Forelimb muscle (tissue), 1 donor: Measurements from ENCODE around the gene SLC37A4. TPM values are rescaled to one million over a fixed set of nuclear protein-coding genes. Genes with fewer than 3 reads are reported as not detected.
A peak's percentile ranks its signal among the peaks of the same experiment; 100 is the strongest.
"Not testable (repeated sequence)": the region's sequence is repeated elsewhere in the genome, so short reads cannot be mapped to it uniquely, and the experiment has no call there.

Experiments used
- DNase-seq: peaks from one replicate; pipeline ENCODE4 v3.0.0-alpha.2; 2013; ENCODE audit warnings: low read depth
- polyA plus RNA-seq: library from polyadenylated mRNA; unstranded; fragments of 120-200 nt; gene quantifications from one replicate; pipeline ENCODE4 v1.2.1, GENCODE V29; 2013; ENCODE audit not compliant: insufficient read length

The SLC37A4 gene
- polyA plus RNA-seq, 1 donor: 11.7 TPM

- DNase-seq: not testable (repeated sequence)
These were observed 13.3 kb downstream of the SLC37A4 start for GRCh38 chr11:119017377-119017776.

GRCh38 chr11:119016216-119017009 lies 14.3 kb downstream of the SLC37A4 start:
- DNase-seq: no peak

- no peak for DNase-seq
These were observed 15.5 kb downstream of the SLC37A4 start for GRCh38 chr11:119015054-119015611.

- DNase-seq: no peak
These were observed 16.3 kb downstream of the SLC37A4 start for GRCh38 chr11:119014209-119014924.

- no peak for DNase-seq
These were observed 18.0 kb downstream of the SLC37A4 start for GRCh38 chr11:119012629-119013170.

GRCh38 chr11:119011476-119012053 lies 19.1 kb downstream of the SLC37A4 start:
- DNase-seq: no peak

- DNase-seq: no peak
These were observed 24.0 kb downstream of the SLC37A4 start for GRCh38 chr11:119006656-119007055.

- DNase-seq: no peak
These were observed 29.8 kb downstream of the SLC37A4 start for GRCh38 chr11:119000906-119001305.

GRCh38 chr11:118998822-118999221 lies 31.9 kb downstream of the SLC37A4 start:
- no peak for DNase-seq

- no peak for DNase-seq
These were observed 32.3 kb downstream of the SLC37A4 start for GRCh38 chr11:118998388-118998717.

- DNase-seq: peak; percentile 74
These were observed 32.9 kb downstream of the SLC37A4 start, which contains the start of gene CENATAC for GRCh38 chr11:118997627-118998387. Gene CENATAC (plus strand): TSS chr11:118998138. CDS start chr11:118998198, 60 bp downstream.

GRCh38 chr11:118996926-118997626 lies 33.6 kb downstream of the SLC37A4 start:
- no peak for DNase-seq

GRCh38 chr11:118991486-118992038 lies 39.1 kb downstream of the SLC37A4 start:
- DNase-seq: not testable (repeated sequence)

- no peak for DNase-seq
These were observed 42.4 kb downstream of the SLC37A4 start for GRCh38 chr11:118988280-118988679.

GRCh38 chr11:118984825-118985224 lies 45.9 kb downstream of the SLC37A4 start:
- DNase-seq: no peak

GRCh38 chr11:118984337-118984736 lies 46.3 kb downstream of the SLC37A4 start:
- DNase-seq: not testable (repeated sequence)

- DNase-seq: no peak
These were observed 50.3 kb downstream of the SLC37A4 start for GRCh38 chr11:118980191-118980881.

- DNase-seq: no peak
These were observed 51.2 kb downstream of the SLC37A4 start for GRCh38 chr11:118979434-118979833.
